Activated T-cell treated with anti-CD3 and anti-CD28 coated beads, Interleukin-2, amount 50 U/mL, for 1 hour (primary cell): ENCODE data around the gene DNM1L.
A peak's percentile ranks its signal among the peaks of the same experiment; 100 is the strongest.

Experiments
- DNase-seq: peaks from one replicate; pipeline ENCODE4 v3.0.0-alpha.2; 2020

The DNM1L gene

GRCh38 chr12:32679091-32679919 lies at the start of gene DNM1L:
TSS of gene DNM1L (plus strand) at chr12:32679301. CDS start at chr12:32679364, 63 bp downstream.
- peak; percentile 91 for DNase-seq

- no peak for DNase-seq
These were observed 37.7 kb upstream of the DNM1L start for GRCh38 chr12:32641287-32641901.

GRCh38 chr12:32644431-32644830 lies 34.7 kb upstream of the DNM1L start:
- DNase-seq: no peak

GRCh38 chr12:32647275-32647674 lies 31.8 kb upstream of the DNM1L start:
- DNase-seq: no peak

GRCh38 chr12:32650508-32650907 lies 28.6 kb upstream of the DNM1L start:
- no peak for DNase-seq

DNA sequence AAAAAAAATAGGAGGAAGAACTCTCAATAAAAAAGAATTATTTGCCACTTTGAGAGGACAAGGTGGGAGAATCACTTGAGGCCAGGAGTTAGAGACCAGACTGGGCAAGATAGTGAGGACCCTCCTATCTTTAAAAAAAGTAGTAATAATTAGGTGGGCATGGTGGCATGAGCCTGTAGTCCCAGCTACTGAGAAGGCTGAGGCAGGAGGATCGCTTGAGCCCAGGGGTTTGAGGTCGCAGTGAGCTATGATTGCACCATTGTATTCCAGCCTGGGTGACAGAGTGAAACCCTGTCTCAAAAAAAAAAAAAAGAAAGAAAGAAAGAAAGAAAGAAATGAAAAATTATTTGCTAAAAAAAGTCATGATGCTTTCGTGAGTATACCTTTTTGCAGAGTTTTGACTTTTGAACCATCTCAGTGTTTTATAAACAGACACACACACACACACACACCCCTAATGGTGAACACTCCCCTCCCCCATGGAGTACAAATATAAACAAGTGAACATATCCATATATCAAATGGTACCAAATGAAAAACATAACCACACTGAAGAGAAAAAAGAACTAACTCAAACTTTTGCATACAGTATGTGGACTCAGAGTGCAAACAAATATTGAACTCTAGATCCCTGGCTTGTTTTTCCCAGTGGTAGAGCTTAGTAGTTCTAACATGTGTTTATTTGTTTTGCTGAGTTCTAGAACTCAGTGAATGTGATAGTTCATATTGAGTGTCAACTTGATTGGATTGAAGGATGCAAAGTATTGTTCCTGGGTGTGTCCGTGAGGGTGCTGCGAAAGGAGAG lies 27.7 kb upstream of the DNM1L start:
- DNase-seq: no peak

DNA sequence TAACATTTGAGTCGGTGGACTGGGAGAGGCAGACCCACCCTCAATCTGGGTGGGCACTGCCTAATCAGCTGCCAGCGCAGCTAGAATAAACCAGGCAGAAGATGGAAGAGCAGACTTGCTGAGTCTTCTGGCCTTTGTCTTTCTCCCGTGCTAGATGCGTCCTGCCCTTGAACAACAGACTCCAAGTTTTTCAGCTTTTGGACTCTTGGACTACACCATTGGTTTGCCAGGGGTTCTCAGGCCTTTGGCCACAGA lies 27.2 kb upstream of the DNM1L start:
- DNase-seq: no peak

- no peak for DNase-seq
These were observed 19.1 kb upstream of the DNM1L start for GRCh38 chr12:32659908-32660440.

- DNase-seq: no peak
These were observed 17.4 kb upstream of the DNM1L start for GRCh38 chr12:32661706-32662105.

- DNase-seq: no peak
These were observed 16.4 kb upstream of the DNM1L start for GRCh38 chr12:32662665-32663064.

- no peak for DNase-seq
These were observed 13.1 kb upstream of the DNM1L start for GRCh38 chr12:32666018-32666417.

GRCh38 chr12:32669584-32669983 lies 9.5 kb upstream of the DNM1L start:
- DNase-seq: no peak

GRCh38 chr12:32671930-32672780 lies 6.9 kb upstream of the DNM1L start:
- no peak for DNase-seq

DNA sequence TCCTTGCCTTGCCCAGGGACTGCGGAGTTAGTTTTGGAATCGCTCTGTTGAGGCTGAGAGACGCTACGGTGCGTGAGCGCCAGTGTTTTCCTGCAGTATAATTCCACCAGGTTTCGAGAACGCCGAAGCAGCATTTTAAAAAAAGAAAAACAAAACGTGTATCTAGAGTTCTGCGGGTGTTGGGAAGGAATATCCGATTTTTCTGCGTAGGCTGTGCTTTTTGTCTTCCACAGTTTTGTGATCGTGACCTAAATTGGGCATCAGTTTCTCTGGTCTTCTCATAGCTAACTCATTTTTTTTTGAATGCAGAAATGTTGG lies 778 bp downstream of the DNM1L start:
- no peak for DNase-seq

- DNase-seq: no peak
These were observed 1.7 kb downstream of the DNM1L start for GRCh38 chr12:32680787-32681186.

- DNase-seq: no peak
These were observed 2.2 kb downstream of the DNM1L start for GRCh38 chr12:32681272-32681671.

DNA sequence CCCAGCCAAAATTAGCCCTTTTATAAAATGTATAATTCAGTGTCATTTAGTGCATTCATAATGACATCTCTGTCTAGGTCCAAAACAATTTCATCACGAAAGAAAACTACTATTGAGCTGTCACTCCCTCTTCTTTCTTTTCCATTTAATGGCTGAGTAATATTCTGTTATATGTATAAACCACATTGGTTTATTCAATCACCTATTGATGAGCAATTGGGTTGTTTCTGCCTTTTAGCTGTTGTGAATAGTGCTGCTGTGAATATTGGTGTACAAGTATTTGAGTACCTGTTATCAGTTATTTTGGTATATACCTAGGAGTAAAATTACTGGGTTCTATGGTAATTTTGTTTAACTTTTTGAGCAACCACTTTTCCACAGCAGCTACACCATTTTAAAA lies 7.2 kb downstream of the DNM1L start:
- no peak for DNase-seq

- no peak for DNase-seq
These were observed 9.7 kb downstream of the DNM1L start for GRCh38 chr12:32688786-32689185.

DNA sequence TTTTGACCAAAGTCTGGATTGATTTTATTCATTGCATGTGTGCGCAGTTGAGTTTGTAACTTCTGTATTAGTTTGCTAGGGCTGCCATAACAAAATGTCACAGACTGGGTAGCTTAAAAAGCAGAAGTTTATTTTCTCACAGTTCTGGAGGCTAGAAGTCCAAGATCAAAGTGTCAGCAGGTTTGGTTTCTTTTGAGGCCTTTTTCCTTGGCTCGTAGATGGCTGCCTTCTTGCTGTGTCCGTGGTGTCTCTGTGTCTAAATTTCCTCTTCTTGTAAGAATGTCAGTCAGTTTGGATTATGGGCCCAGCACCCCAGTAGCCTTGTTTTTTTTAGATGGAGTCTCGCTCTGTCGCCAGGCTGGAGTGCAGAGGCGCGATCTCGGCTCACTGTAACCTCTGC lies 11.8 kb downstream of the DNM1L start:
- no peak for DNase-seq

DNA sequence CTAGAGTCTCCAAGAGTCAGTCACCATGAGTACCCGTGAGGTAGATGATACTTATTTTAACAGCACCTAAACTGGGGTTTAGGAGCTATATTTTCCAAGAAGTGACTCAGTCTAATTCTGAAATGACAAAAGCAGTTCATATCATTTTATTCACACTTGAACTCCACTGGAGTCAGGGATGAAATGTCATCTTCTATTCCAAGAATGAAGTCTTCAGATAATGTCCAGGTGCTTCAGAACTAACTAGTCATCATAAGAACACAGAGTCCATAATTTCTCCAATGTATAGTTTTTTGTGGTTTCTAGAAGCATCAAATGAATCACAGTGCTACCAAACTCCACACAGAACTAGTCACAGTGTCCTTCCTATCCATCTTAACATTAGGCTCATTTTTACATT lies 13.3 kb downstream of the DNM1L start:
- no peak for DNase-seq

GRCh38 chr12:32693036-32693435 lies 13.9 kb downstream of the DNM1L start:
- no peak for DNase-seq

DNA sequence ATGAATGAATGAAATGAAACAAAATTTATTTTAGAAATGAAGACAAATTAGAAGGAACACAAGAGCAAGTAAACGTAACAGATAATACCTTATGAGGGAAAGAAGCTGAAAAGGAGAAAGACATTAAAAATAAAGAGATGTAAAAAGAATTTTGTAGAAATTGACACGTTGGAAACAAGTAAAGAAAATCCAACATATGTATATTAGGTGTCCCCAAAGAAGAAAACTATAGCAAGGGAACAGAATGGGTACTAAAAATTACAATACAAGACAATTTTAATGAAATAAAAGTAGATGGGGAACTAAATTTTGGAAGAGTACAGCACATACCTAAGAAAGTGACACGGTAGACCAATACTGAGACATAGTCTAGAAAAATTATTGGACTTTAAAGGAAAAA lies 16.7 kb downstream of the DNM1L start:
- DNase-seq: no peak

DNA sequence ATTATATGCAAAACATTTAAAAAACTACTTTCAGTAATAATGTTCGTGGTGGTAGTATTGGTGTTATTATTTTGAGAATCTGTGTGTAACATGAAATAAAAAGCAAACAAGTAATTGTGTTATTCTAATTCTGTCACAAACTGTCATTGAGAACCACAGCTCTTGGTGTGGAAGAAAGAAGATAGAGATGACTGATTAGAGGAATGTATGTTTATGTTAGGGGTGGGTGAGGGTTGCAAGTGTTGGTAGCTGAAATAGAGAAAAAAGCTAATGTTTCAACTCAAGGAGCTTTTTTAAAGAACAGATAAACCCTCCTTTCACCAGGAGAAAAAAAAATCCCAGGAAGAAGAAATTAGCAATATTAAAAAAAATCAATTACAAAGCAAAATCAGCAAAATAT lies 18.3 kb downstream of the DNM1L start:
- DNase-seq: no peak
